GM19372 (cell line): Measurements from ENCODE around the gene DGKG.

ENCODE experiments used
- ATAC-seq: cut with Tn5 transposase; IDR thresholded peaks from one replicate; pipeline ENCODE4 v1.9.1; 2021; ENCODE audit warnings: mild to moderate bottlenecking, low read depth, moderate library complexity; ENCODE audit not compliant: unreplicated experiment

DGKG gene

GRCh38 chr3:186368176-186368575 lies 6.1 kb upstream of the DGKG start:
- ATAC-seq, result no peak

- ATAC-seq, result no peak
These were observed 5.6 kb upstream of the DGKG start for GRCh38 chr3:186367631-186368030.

- no peak for ATAC-seq
These were observed 4.2 kb upstream of the DGKG start for GRCh38 chr3:186366206-186366605.

- no peak for ATAC-seq
These were observed 3.4 kb upstream of the DGKG start for GRCh38 chr3:186365202-186365974.

- ATAC-seq, result no peak
These were observed 954 bp upstream of the DGKG start for GRCh38 chr3:186362988-186363387.

- ATAC-seq, result no peak
These were observed 456 bp upstream of the DGKG start for GRCh38 chr3:186362537-186362842.

GRCh38 chr3:186361246-186361761 lies 730 bp downstream of the DGKG start:
- ATAC-seq, result no peak

GRCh38 chr3:186360779-186361178 lies 1.3 kb downstream of the DGKG start:
- ATAC-seq, result no peak

- no peak for ATAC-seq
These were observed 3.0 kb downstream of the DGKG start for GRCh38 chr3:186359078-186359477.

GRCh38 chr3:186356152-186356551 lies 5.9 kb downstream of the DGKG start:
- no peak for ATAC-seq

- ATAC-seq, result no peak
These were observed 7.9 kb downstream of the DGKG start for GRCh38 chr3:186354100-186354499.

- no peak for ATAC-seq
These were observed 9.7 kb downstream of the DGKG start for GRCh38 chr3:186352369-186352768.

GRCh38 chr3:186342197-186342596 lies 19.8 kb downstream of the DGKG start:
- ATAC-seq, result no peak

GRCh38 chr3:186340204-186340603 lies 21.8 kb downstream of the DGKG start:
- no peak for ATAC-seq

GRCh38 chr3:186339180-186339918 lies 22.7 kb downstream of the DGKG start:
- ATAC-seq, result no peak

GRCh38 chr3:186333256-186333655 lies 28.8 kb downstream of the DGKG start:
- ATAC-seq, result no peak

- ATAC-seq, result no peak
These were observed 31.1 kb downstream of the DGKG start for GRCh38 chr3:186330772-186331460.

- no peak for ATAC-seq
These were observed 32.4 kb downstream of the DGKG start for GRCh38 chr3:186329589-186329988.

GRCh38 chr3:186327912-186328487 lies 34.0 kb downstream of the DGKG start:
- ATAC-seq, result no peak

- ATAC-seq, result no peak
These were observed 39.3 kb downstream of the DGKG start for GRCh38 chr3:186322761-186323160.

- no peak for ATAC-seq
These were observed 40.3 kb downstream of the DGKG start for GRCh38 chr3:186321746-186322145.
